Astrocyte (in vitro differentiated cells and primary cell): ENCODE results near the gene MYO9A. TPM values are rescaled to one million over a fixed set of nuclear protein-coding genes. Genes with fewer than 3 reads are reported as not detected.
"Not testable (repeated sequence)": the region's sequence is repeated elsewhere in the genome, so short reads cannot be mapped to it uniquely, and the experiment has no call there.

Experiments
- DNase-seq: peaks from one replicate; pipeline ENCODE4 v3.0.0-alpha.2; 2010; ENCODE audit warnings: low read depth
- FAIRE-seq: peaks from 2 replicates; lab custom pipeline; 2011; peaks lifted over from hg19 to GRCh38; lab: Jason Lieb, UNC
- H2AFZ ChIP-seq: 2 replicates; pipeline ENCODE4 v1.6.0; 2012; ENCODE audit warnings: low read depth, low read length, inconsistent platforms
- H3K27ac ChIP-seq: 2 replicates; pipeline ENCODE4 v1.5.1; 2011; ENCODE audit warnings: low read depth, low read length, inconsistent platforms
- H3K27me3 ChIP-seq: 2 replicates; pipeline ENCODE4 v1.6.0; 2011; ENCODE audit warnings: low read length, inconsistent platforms; ENCODE audit not compliant: insufficient read depth
- H3K36me3 ChIP-seq: 2 replicates; pipeline ENCODE4 v1.5.1; 2011; ENCODE audit warnings: low read length, inconsistent platforms; ENCODE audit not compliant: insufficient read depth
- H3K4me1 ChIP-seq: 2 replicates; pipeline ENCODE4 v1.5.1; 2011; ENCODE audit warnings: low read length, inconsistent platforms; ENCODE audit not compliant: insufficient read depth
- H3K4me2 ChIP-seq: 2 replicates; pipeline ENCODE4 v1.6.0; 2012; ENCODE audit warnings: low read length, inconsistent platforms
- H3K4me3 ChIP-seq: 2 replicates; pipeline ENCODE4 v1.5.1; 2011; ENCODE audit warnings: low read depth, mild to moderate bottlenecking, low read length, inconsistent platforms; ENCODE audit not compliant: insufficient read depth
- H3K79me2 ChIP-seq: 2 replicates; pipeline ENCODE4 v1.6.0; 2012; ENCODE audit warnings: mild to moderate bottlenecking, low read length, inconsistent platforms; ENCODE audit not compliant: insufficient read depth
- H3K9ac ChIP-seq: 2 replicates; pipeline ENCODE4 v1.6.0; 2012; ENCODE audit warnings: mild to moderate bottlenecking, low read length, inconsistent platforms
- H3K9me3 ChIP-seq: 2 replicates; pipeline ENCODE4 v1.5.1; 2012; ENCODE audit warnings: low read depth, mild to moderate bottlenecking, low read length, inconsistent platforms; ENCODE audit not compliant: insufficient read depth
- H4K20me1 ChIP-seq: 2 replicates; pipeline ENCODE4 v1.6.0; 2012; ENCODE audit warnings: low read length, inconsistent platforms; ENCODE audit not compliant: insufficient read depth
- H3K27ac Mint-ChIP-seq: one replicate; pipeline ENCODE4 v1.8.0; 2021; ENCODE audit warnings: mild to moderate bottlenecking, mixed read lengths; ENCODE audit not compliant: unreplicated experiment
- H3K27me3 Mint-ChIP-seq: one replicate; pipeline ENCODE4 v1.8.0; 2021; ENCODE audit warnings: low read depth, mixed read lengths; ENCODE audit not compliant: unreplicated experiment
- H3K36me3 Mint-ChIP-seq: one replicate; pipeline ENCODE4 v1.8.0; 2021; ENCODE audit warnings: low read depth, mixed read lengths; ENCODE audit not compliant: unreplicated experiment
- H3K4me1 Mint-ChIP-seq: one replicate; pipeline ENCODE4 v1.8.0; 2021; ENCODE audit warnings: low read depth, mixed read lengths; ENCODE audit not compliant: unreplicated experiment
- H3K4me3 Mint-ChIP-seq: one replicate; pipeline ENCODE4 v1.8.0; 2021; ENCODE audit warnings: mild to moderate bottlenecking, moderate library complexity, mixed read lengths; ENCODE audit not compliant: unreplicated experiment
- H3K9me3 Mint-ChIP-seq: one replicate; pipeline ENCODE4 v1.8.0; 2021; ENCODE audit warnings: mild to moderate bottlenecking, mixed read lengths; ENCODE audit not compliant: unreplicated experiment
- CTCF ChIP-seq: IDR thresholded peaks from 2 replicates; pipeline ENCODE4 v1.5.1; 2011; ENCODE audit warnings: low read depth, mild to moderate bottlenecking, inconsistent platforms, low read length, moderate library complexity; ENCODE audit not compliant: insufficient read depth
- EZH2 ChIP-seq: IDR thresholded peaks from 2 replicates; pipeline ENCODE4 v1.6.1; 2012; ENCODE audit warnings: mild to moderate bottlenecking, low read length, inconsistent platforms; ENCODE audit not compliant: insufficient read depth
- total RNA-seq: library from RNA; stranded (reverse); gene quantifications from 2 replicates; pipeline ENCODE4 v1.2.1, GENCODE V29; 2021

Gene MYO9A
- total RNA-seq, 1 donor from 2014 or later: 26.4 TPM

DNA sequence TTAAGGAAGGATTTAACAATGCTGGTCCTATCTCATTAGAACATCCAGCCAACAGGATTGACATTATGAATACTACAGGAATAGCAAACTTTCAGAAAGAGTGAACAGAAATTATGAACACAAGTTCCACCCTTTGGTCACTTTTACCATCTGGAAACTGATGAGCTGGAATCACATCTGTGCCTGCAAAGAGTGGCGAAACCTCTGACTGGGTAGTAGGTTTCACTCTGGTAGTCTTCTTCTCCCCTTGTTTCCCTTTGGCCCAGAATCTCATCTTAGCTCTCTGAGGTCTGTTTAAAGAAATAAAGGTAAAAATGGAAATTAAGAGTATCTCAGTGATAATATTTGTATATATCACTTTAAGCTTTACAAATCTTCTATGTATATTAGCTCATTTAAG is 234.5 kb downstream of the MYO9A start:
- Mint-ChIP-seq H3K27ac (no peak overlapping the region), H3K4me1 (no peaks in the 10 kb centered on the region), H3K27me3 (no peaks in the 10 kb centered on the region), H3K9me3 (no peaks in the 10 kb centered on the region), H3K4me3 (no peak overlapping the region), H3K36me3 (peaks cover 3% of the 10 kb centered on the region)
- no peak for FAIRE-seq
- Histone ChIP-seq H2AFZ (no peak overlapping the region), H3K4me2 (no peak overlapping the region), H3K36me3 (peaks cover 29% of the 10 kb centered on the region), H3K27ac (no peak overlapping the region), H3K9ac (no peak overlapping the region), H3K79me2 (no peaks in the 10 kb centered on the region), H3K4me3 (no peak overlapping the region), H3K27me3 (no peaks in the 10 kb centered on the region), H3K9me3 (no peaks in the 10 kb centered on the region), H3K4me1 (no peaks in the 10 kb centered on the region), H4K20me1 (no peaks in the 10 kb centered on the region)
- TF ChIP-seq EZH2 (no peak), CTCF (no peak)
- no peak for DNase-seq

GRCh38 chr15:71880276-71880675 is 237.7 kb downstream of the MYO9A start:
- Mint-ChIP-seq H3K27me3 (no peaks in the 10 kb centered on the region), H3K4me1 (no peaks in the 10 kb centered on the region), H3K36me3 (peaks cover 3% of the 10 kb centered on the region), H3K9me3 (no peaks in the 10 kb centered on the region), H3K27ac (no peak overlapping the region), H3K4me3 (no peak overlapping the region)
- Histone ChIP-seq H3K27me3 (no peaks in the 10 kb centered on the region), H3K36me3 (peaks cover 10% of the 10 kb centered on the region), H3K4me2 (no peak overlapping the region), H3K9me3 (no peaks in the 10 kb centered on the region), H3K9ac (no peak overlapping the region), H3K79me2 (no peaks in the 10 kb centered on the region), H3K27ac (no peak overlapping the region), H3K4me1 (no peaks in the 10 kb centered on the region), H2AFZ (no peak overlapping the region), H4K20me1 (no peaks in the 10 kb centered on the region), H3K4me3 (no peak overlapping the region)
- DNase-seq (no peak), FAIRE-seq (no peak)
- no peak for TF ChIP-seq EZH2
- no peak for TF ChIP-seq CTCF

DNA sequence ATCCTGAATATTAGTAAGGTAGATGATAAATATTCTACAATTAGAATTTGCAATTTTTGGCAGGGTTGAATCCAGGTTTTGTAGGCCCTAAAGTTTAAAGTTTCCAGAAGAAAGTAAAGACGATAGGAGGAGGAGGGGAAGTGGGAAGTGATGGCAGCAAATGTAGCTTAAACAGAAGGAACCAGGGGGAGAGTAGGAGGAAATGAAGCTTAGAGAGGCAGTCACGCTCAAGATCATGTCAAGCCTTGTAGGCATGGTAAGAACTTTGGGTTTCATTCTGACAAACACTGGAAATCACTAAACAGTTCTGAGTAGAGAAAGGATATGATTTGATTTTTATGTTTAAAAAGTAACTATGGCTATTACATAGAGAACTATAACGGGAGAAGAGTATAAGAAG is 243.7 kb downstream of the MYO9A start:
- H3K4me3 Mint-ChIP-seq: no peak overlapping the region
- Histone ChIP-seq H3K79me2 (no peaks in the 10 kb centered on the region), H3K4me1 (no peaks in the 10 kb centered on the region), H3K36me3 (peaks cover 3% of the 10 kb centered on the region), H3K27me3 (no peaks in the 10 kb centered on the region), H4K20me1 (no peaks in the 10 kb centered on the region), H3K9ac (no peak overlapping the region), H3K27ac (no peak overlapping the region), H3K4me3 (no peak overlapping the region), H3K9me3 (no peaks in the 10 kb centered on the region), H3K4me2 (no peak overlapping the region), H2AFZ (no peak overlapping the region)
- no peaks in the 10 kb centered on the region for H3K4me1 Mint-ChIP-seq
- H3K9me3 Mint-ChIP-seq: no peaks in the 10 kb centered on the region
- no peak overlapping the region for H3K27ac Mint-ChIP-seq
- H3K36me3 Mint-ChIP-seq: peaks cover 3% of the 10 kb centered on the region
- FAIRE-seq: no peak
- H3K27me3 Mint-ChIP-seq: no peaks in the 10 kb centered on the region
- TF ChIP-seq EZH2: no peak
- TF ChIP-seq CTCF: no peak
- no peak for DNase-seq

GRCh38 chr15:71858232-71858631 is 259.7 kb downstream of the MYO9A start:
- not testable (repeated sequence) for H3K9me3 ChIP-seq, H3K9ac ChIP-seq, H3K27me3 ChIP-seq, H3K36me3 Mint-ChIP-seq, H2AFZ ChIP-seq, H3K4me1 Mint-ChIP-seq, H3K36me3 ChIP-seq, H3K79me2 ChIP-seq, H3K27ac Mint-ChIP-seq, DNase-seq, H3K27me3 Mint-ChIP-seq, H3K4me3 Mint-ChIP-seq, H3K4me2 ChIP-seq, H3K27ac ChIP-seq, H3K4me1 ChIP-seq, FAIRE-seq, H3K4me3 ChIP-seq, H4K20me1 ChIP-seq, H3K9me3 Mint-ChIP-seq
